ENCODE results near the gene C1orf105.

- TF ChIP-seq SPI1 (IDR thresholded peaks at IDR 0.05; ENCODE audit: low read depth, low read length), result no peak
- TF ChIP-seq POLR2AphosphoS5 (IDR thresholded peaks at IDR 0.05; ENCODE audit: low read depth, low read length), result no peak
- TF ChIP-seq POLR2A (IDR thresholded peaks at IDR 0.05; ENCODE audit: low read depth, low read length), result no peak
Observed at GRCh38 chr1:172486805-172487454, 66.4 kb downstream of the C1orf105 start.

All from GM12891 (cell line).